ENCODE measurements around the gene SERPINB10.
A peak's percentile ranks its signal among the peaks of the same experiment; 100 is the strongest.

The SERPINB10 gene

DNA sequence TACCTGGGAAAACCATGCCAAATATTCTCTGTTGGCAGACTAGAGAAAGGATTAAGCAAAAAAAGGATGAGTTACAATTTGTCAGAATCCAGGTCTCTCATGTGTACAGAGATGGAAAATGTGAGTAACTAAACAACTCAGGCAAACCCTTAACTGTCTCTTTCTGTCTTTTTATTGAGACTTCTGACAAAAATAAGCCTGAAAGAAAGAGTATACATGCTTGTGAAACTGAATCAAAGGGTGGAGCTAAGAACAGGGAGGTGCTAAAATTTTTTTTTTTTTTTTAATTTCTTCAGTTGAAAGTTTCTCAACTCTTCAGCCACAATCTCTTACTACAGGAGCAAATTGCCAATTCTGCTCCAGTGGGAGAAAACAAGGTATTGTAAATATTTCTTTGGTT lies at the start of gene SERPINB10:
Gene SERPINB10 (plus strand): TSS at position 295 of the 400 bp plus-strand sequence. CDS start 7,553 bp downstream, outside the sequence.
- Histone ChIP-seq H3K4me2 (no peak within 1 kb of the TSS), H3K4me1 (peaks cover 13% of the 10 kb centered on the region), H3K36me3 (no peaks in the 10 kb centered on the region), H3K9ac (no peak within 1 kb of the TSS), H3K27ac (no peak within 1 kb of the TSS), H3K4me3 (no peak within 1 kb of the TSS), H3K27me3 (no peaks in the 10 kb centered on the region), H3K9me3 (no peaks in the 10 kb centered on the region), H4K20me1 (no peaks in the 10 kb centered on the region)
- no peak for TF ChIP-seq Cebpa-rat (IDR thresholded peaks at IDR 0.05)

GRCh38 chr18:63858456-63858855 lies 49.3 kb upstream of the SERPINB10 start:
- no peak for TF ChIP-seq Cebpa-rat (IDR thresholded peaks at IDR 0.05)
- H4K20me1 ChIP-seq: no peaks in the 10 kb centered on the region
- H3K4me3 ChIP-seq: no peak overlapping the region
- H3K9me3 ChIP-seq: no peaks in the 10 kb centered on the region
- H3K27me3 ChIP-seq: no peaks in the 10 kb centered on the region
- no peak overlapping the region for H3K4me2 ChIP-seq
- H3K27ac ChIP-seq: no peak overlapping the region
- H3K9ac ChIP-seq: no peak overlapping the region
- H3K36me3 ChIP-seq: no peaks in the 10 kb centered on the region
- no peaks in the 10 kb centered on the region for H3K4me1 ChIP-seq

- Histone ChIP-seq H3K36me3 (no peaks in the 10 kb centered on the region), H3K4me1 (no peaks in the 10 kb centered on the region), H3K4me2 (no peak overlapping the region), H3K4me3 (no peak overlapping the region), H3K9me3 (no peaks in the 10 kb centered on the region), H4K20me1 (no peaks in the 10 kb centered on the region), H3K27me3 (no peaks in the 10 kb centered on the region), H3K9ac (no peak overlapping the region), H3K27ac (no peak overlapping the region)
- no peak for TF ChIP-seq Cebpa-rat (IDR thresholded peaks at IDR 0.05)
These were observed 47.8 kb upstream of the SERPINB10 start for GRCh38 chr18:63859781-63860475.

- no peaks in the 10 kb centered on the region for H3K27me3 ChIP-seq
- H4K20me1 ChIP-seq: no peaks in the 10 kb centered on the region
These were observed 47.2 kb upstream of the SERPINB10 start for GRCh38 chr18:63860531-63860930.

DNA sequence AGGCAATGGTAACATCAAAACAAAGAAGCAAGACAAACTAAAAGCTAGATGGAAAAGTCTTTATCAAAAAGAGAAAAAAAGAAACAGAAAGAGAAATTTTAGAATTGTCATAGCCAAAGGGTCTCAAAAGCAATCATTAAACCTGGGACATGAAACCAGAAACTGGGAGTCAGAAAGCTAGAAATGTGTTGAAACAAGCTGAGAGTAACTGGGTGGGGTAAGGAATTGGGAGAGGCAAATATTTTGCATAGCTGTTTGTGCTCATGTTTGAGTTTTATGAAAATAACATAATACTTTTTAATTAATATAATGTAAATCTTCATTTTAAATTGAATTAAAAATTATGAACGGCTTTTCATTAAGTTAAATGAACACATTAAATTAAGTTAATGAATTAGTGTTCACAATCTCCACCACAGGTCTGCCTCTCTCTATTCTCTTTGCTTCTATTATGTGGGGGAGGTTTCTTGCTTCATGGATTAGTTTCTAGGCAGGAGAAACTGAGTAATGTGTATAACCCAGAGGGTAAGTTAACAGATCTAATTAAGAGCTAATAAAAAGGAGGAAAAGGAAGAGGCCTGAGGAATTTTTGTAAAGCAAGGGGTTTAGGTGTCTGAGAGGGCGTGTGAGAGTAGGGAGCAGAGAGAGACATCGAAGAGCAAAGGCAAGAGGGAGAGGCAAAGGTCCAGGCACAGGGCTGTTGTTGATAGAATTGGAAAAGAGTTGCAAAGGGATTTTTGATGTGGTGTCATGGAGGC lies 40.2 kb upstream of the SERPINB10 start:
- Histone ChIP-seq H3K36me3 (no peaks in the 10 kb centered on the region), H3K27me3 (no peaks in the 10 kb centered on the region), H3K9ac (no peak overlapping the region), H3K4me1 (peaks cover 17% of the 10 kb centered on the region), H3K4me3 (no peak overlapping the region), H3K9me3 (no peaks in the 10 kb centered on the region), H3K27ac (no peak overlapping the region), H3K4me2 (no peak overlapping the region), H4K20me1 (no peaks in the 10 kb centered on the region)
- no peak for TF ChIP-seq Cebpa-rat (IDR thresholded peaks at IDR 0.05)

More at GRCh38 chr18:63860531-63860930, 47.2 kb upstream of the SERPINB10 start:
- Histone ChIP-seq H3K9ac (no peak overlapping the region), H3K4me1 (no peaks in the 10 kb centered on the region), H3K4me2 (no peak overlapping the region), H3K4me3 (no peak overlapping the region), H3K36me3 (no peaks in the 10 kb centered on the region), H3K9me3 (no peaks in the 10 kb centered on the region), H3K27ac (no peak overlapping the region)
- TF ChIP-seq Cebpa-rat (IDR thresholded peaks at IDR 0.05): no peak

DNA sequence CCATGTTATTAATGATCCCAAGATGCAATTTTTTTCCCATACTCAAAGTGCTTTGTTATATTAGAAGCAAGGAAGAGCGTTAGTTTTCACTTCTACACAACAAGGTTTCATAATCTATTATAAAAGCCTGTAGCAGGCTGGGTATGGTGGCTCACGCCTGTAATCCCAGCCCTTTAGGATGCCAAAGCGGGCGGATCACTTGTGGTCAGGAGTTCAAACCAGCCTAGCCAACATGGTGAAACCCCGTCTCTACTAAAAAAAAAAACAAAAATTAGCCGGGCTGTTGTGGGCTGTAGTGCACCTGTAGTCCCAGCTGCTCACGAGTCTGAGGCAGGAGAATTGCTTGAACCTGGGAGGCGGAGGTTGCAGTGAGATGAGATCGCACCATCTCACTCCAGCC lies 39.2 kb upstream of the SERPINB10 start:
- Histone ChIP-seq H3K4me2 (peak overlapping the region; percentile 53; the same call in 1 of the 2 replicates), H3K36me3 (no peaks in the 10 kb centered on the region), H4K20me1 (no peaks in the 10 kb centered on the region), H3K4me1 (peaks cover 17% of the 10 kb centered on the region), H3K27me3 (no peaks in the 10 kb centered on the region), H3K27ac (no peak overlapping the region), H3K4me3 (no peak overlapping the region), H3K9ac (no peak overlapping the region), H3K9me3 (no peaks in the 10 kb centered on the region)
- no peak for TF ChIP-seq Cebpa-rat (IDR thresholded peaks at IDR 0.05)

DNA sequence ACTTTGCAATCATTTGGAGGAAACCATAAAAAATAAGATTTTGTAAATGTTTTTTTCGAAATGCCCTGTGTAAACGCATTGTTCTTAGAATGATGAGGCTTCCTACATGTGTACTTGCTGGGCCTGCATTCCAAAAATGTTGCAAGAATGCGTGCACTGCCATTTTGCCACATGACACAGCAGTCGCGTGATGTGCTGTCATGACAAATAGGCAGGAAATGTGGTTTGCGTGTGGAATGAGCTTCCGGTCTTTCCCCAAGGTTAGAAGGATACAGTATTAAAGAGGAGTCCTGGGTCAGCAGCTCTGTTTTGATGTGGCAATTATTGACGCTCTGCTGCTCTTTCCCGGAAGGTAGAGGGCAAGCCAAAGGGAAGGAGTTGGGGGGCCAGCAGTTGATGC lies 38.4 kb upstream of the SERPINB10 start:
- Histone ChIP-seq H4K20me1 (no peaks in the 10 kb centered on the region), H3K4me1 (peaks cover 17% of the 10 kb centered on the region), H3K9ac (no peak overlapping the region), H3K4me3 (no peak overlapping the region), H3K27me3 (no peaks in the 10 kb centered on the region), H3K9me3 (no peaks in the 10 kb centered on the region), H3K36me3 (no peaks in the 10 kb centered on the region), H3K4me2 (peak overlapping the region; percentile 53), H3K27ac (no peak overlapping the region)
- no peak for TF ChIP-seq Cebpa-rat (IDR thresholded peaks at IDR 0.05)

- Histone ChIP-seq H3K9ac (no peak overlapping the region), H3K27me3 (no peaks in the 10 kb centered on the region), H3K4me1 (peaks cover 17% of the 10 kb centered on the region), H3K27ac (no peak overlapping the region), H3K4me2 (peak overlapping the region; percentile 53), H3K36me3 (no peaks in the 10 kb centered on the region), H3K9me3 (0 out of 2 replicates have a peak, but pooled peaks cover 1% of the 10 kb centered on the region), H3K4me3 (no peak overlapping the region), H4K20me1 (no peaks in the 10 kb centered on the region)
- no peak for TF ChIP-seq Cebpa-rat (IDR thresholded peaks at IDR 0.05)
These were observed 37.9 kb upstream of the SERPINB10 start for GRCh38 chr18:63869851-63870250.

DNA sequence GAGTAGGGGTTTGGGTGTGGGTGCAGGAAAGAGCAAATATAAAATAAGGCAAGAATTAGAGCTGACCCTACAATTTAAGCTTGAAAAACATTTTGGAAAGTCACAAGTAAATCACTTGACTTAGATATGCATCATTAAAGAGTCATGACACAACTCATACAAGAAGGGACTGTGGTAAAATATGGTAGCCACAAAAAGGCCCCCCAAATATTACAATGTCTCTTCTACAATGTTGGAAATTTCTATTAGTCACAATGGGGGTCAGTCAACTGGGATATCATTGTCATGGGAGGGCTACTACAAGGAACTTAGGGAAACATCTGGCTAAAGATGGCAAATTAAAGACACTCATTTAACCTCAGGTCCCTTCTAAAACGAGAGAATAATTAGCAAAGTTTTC lies 35.9 kb upstream of the SERPINB10 start:
- H3K9ac ChIP-seq: no peak overlapping the region
- H3K4me2 ChIP-seq: no peak overlapping the region
- no peak for TF ChIP-seq Cebpa-rat (IDR thresholded peaks at IDR 0.05)

DNA sequence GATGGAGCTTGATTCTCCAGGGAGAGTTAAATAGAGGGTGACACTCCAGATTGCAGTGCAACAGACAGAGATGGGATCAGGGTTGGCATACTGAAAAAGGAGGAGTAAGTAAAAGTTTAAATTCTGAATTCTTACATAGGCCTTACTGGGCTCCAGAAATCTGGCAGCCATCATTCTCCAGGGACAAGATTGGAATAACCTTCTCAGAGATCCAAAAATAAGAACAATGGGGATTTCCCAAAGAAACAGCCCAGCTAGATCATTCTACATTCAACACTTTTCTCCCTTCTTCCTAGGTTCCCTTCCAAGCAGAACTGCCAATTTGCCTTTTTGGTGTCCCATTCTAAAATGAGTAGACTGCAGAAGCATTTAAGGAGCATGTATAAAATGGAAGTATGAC lies 35.2 kb upstream of the SERPINB10 start:
- Histone ChIP-seq H4K20me1 (no peaks in the 10 kb centered on the region), H3K27me3 (no peaks in the 10 kb centered on the region), H3K4me1 (peaks cover 17% of the 10 kb centered on the region), H3K9me3 (0 out of 2 replicates have a peak, but pooled peaks cover 4% of the 10 kb centered on the region), H3K4me3 (no peak overlapping the region), H3K36me3 (no peaks in the 10 kb centered on the region), H3K9ac (no peak overlapping the region), H3K4me2 (no peak overlapping the region), H3K27ac (no peak overlapping the region)
- no peak for TF ChIP-seq Cebpa-rat (IDR thresholded peaks at IDR 0.05)

More for the DNA sequence above, 35.9 kb upstream of the SERPINB10 start:
- Histone ChIP-seq H4K20me1 (no peaks in the 10 kb centered on the region), H3K4me3 (no peak overlapping the region), H3K4me1 (peaks cover 17% of the 10 kb centered on the region), H3K9me3 (0 out of 2 replicates have a peak, but pooled peaks cover 4% of the 10 kb centered on the region), H3K27me3 (no peaks in the 10 kb centered on the region), H3K27ac (no peak overlapping the region), H3K36me3 (no peaks in the 10 kb centered on the region)

Measured in BLaER1 (cell line).